ENCODE results near the gene STIM2.
A peak's percentile ranks its signal among the peaks of the same experiment; 100 is the strongest.

STIM2 gene

GRCh38 chr4:26907731-26908599 lies 47.3 kb downstream of the STIM2 start:
- TF ChIP-seq Cebpa-rat (IDR thresholded peaks at IDR 0.05), result no peak
- H3K9ac ChIP-seq, result no peak overlapping the region
- H3K4me1 ChIP-seq, result peaks cover 52% of the 10 kb centered on the region
- H3K36me3 ChIP-seq, result peaks cover 10% of the 10 kb centered on the region; the same call in 1 of the 2 replicates
- no peaks in the 10 kb centered on the region for H3K27me3 ChIP-seq
- no peak overlapping the region for H3K4me3 ChIP-seq
- H3K4me2 ChIP-seq, result peak overlapping the region; percentile 50
- peaks cover 98% of the 10 kb centered on the region for H4K20me1 ChIP-seq
- peak overlapping the region; percentile 38 for H3K27ac ChIP-seq
- H3K9me3 ChIP-seq, result peaks cover 3% of the 10 kb centered on the region

GRCh38 chr4:26909369-26909768 lies 48.7 kb downstream of the STIM2 start:
- peaks cover 98% of the 10 kb centered on the region for H4K20me1 ChIP-seq
- no peak for TF ChIP-seq Cebpa-rat (IDR thresholded peaks at IDR 0.05)
- peaks cover 43% of the 10 kb centered on the region for H3K4me1 ChIP-seq
- peaks cover 3% of the 10 kb centered on the region; the same call in 1 of the 2 replicates for H3K9me3 ChIP-seq
- H3K27ac ChIP-seq, result no peak overlapping the region
- H3K9ac ChIP-seq, result no peak overlapping the region
- no peak overlapping the region for H3K4me2 ChIP-seq
- no peaks in the 10 kb centered on the region for H3K27me3 ChIP-seq
- no peak overlapping the region for H3K4me3 ChIP-seq
- H3K36me3 ChIP-seq, result peaks cover 10% of the 10 kb centered on the region; the same call in 1 of the 2 replicates

- H3K4me1 ChIP-seq, result peaks cover 58% of the 10 kb centered on the region
- peaks cover 99% of the 10 kb centered on the region for H4K20me1 ChIP-seq
- H3K4me3 ChIP-seq, result no peak overlapping the region
- no peaks in the 10 kb centered on the region for H3K27me3 ChIP-seq
- peaks cover 10% of the 10 kb centered on the region; the same call in 1 of the 2 replicates for H3K36me3 ChIP-seq
- no peak overlapping the region for H3K4me2 ChIP-seq
- no peak for TF ChIP-seq Cebpa-rat (IDR thresholded peaks at IDR 0.05)
- H3K27ac ChIP-seq, result no peak overlapping the region
- H3K9me3 ChIP-seq, result peaks cover 3% of the 10 kb centered on the region; the same call in 1 of the 2 replicates
- no peak overlapping the region for H3K9ac ChIP-seq
These were observed 50.6 kb downstream of the STIM2 start for GRCh38 chr4:26911254-26911653.

DNA sequence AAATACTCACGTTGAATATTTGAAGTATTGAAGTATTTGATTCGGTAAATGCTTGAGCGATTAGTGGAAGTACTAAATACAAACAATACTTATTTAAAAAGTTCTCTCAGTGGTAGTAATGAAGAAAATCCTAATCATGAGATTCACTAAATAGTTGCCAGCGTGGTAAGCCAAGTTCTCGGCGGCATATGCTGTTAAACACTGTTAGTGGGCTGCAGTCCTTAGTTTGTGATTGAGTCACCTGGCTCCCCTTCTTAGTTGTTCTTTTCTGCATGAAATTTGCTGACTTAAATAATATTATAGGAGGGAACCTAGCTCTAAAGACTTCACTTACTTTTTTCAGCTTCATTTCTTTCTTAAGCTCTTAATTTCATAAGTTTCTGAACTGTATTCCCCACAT lies 51.4 kb downstream of the STIM2 start:
- Histone ChIP-seq H3K4me2 (peak overlapping the region; percentile 29; the same call in 1 of the 2 replicates), H3K27me3 (no peaks in the 10 kb centered on the region), H3K36me3 (peaks cover 10% of the 10 kb centered on the region; the same call in 1 of the 2 replicates), H4K20me1 (peaks cover 100% of the 10 kb centered on the region), H3K27ac (no peak overlapping the region), H3K4me3 (no peak overlapping the region), H3K9ac (no peak overlapping the region), H3K4me1 (peaks cover 53% of the 10 kb centered on the region), H3K9me3 (peaks cover 3% of the 10 kb centered on the region; the same call in 1 of the 2 replicates)
- no peak for TF ChIP-seq Cebpa-rat (IDR thresholded peaks at IDR 0.05)

GRCh38 chr4:26912810-26913209 lies 52.2 kb downstream of the STIM2 start:
- no peak for TF ChIP-seq Cebpa-rat (IDR thresholded peaks at IDR 0.05)
- Histone ChIP-seq H3K9me3 (peaks cover 7% of the 10 kb centered on the region; the same call in 1 of the 2 replicates), H3K9ac (no peak overlapping the region), H3K27me3 (no peaks in the 10 kb centered on the region), H3K4me2 (peak overlapping the region; percentile 29; the same call in 1 of the 2 replicates), H3K36me3 (peaks cover 10% of the 10 kb centered on the region; the same call in 1 of the 2 replicates), H4K20me1 (peaks cover 94% of the 10 kb centered on the region), H3K4me1 (peaks cover 46% of the 10 kb centered on the region), H3K27ac (no peak overlapping the region), H3K4me3 (no peak overlapping the region)

- TF ChIP-seq Cebpa-rat (IDR thresholded peaks at IDR 0.05), result no peak
- H3K36me3 ChIP-seq, result peaks cover 28% of the 10 kb centered on the region
These were observed 55.6 kb downstream of the STIM2 start for GRCh38 chr4:26916195-26916594.

DNA sequence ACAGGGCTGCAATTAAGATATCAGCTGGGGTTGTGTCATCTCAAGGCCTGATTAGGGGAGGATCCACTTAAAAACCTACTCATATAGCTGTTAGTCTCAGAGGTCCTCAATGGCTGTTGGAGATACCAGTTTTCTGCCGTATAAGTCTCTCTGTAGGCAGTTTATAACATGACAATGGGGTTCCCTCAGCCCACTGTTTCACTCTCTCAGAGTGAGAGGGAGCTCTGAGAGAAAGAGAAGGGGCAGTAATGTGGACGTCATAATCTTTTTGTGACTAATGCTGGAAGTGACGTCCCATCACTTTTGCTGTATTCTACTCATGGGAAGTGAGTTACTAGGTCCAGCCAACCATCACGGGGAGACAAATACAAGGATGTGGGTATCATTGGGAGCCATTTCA lies 70.3 kb downstream of the STIM2 start:
- Histone ChIP-seq H3K4me2 (no peak overlapping the region), H3K27ac (no peak overlapping the region), H3K9me3 (peaks cover 9% of the 10 kb centered on the region; the same call in 1 of the 2 replicates), H3K4me3 (no peak overlapping the region), H3K27me3 (no peaks in the 10 kb centered on the region), H3K9ac (no peak overlapping the region), H4K20me1 (peaks cover 36% of the 10 kb centered on the region), H3K4me1 (peaks cover 8% of the 10 kb centered on the region), H3K36me3 (peaks cover 44% of the 10 kb centered on the region)
- TF ChIP-seq Cebpa-rat (IDR thresholded peaks at IDR 0.05), result no peak

More at GRCh38 chr4:26916195-26916594, 55.6 kb downstream of the STIM2 start:
- H3K27me3 ChIP-seq, result no peaks in the 10 kb centered on the region
- H4K20me1 ChIP-seq, result peaks cover 61% of the 10 kb centered on the region
- peaks cover 33% of the 10 kb centered on the region for H3K4me1 ChIP-seq
- no peak overlapping the region for H3K4me3 ChIP-seq
- H3K9me3 ChIP-seq, result peaks cover 30% of the 10 kb centered on the region
- 0 out of 2 replicates have a peak overlapping the region, but pooled peaks have one; percentile 5 for H3K4me2 ChIP-seq
- no peak overlapping the region for H3K9ac ChIP-seq
- H3K27ac ChIP-seq, result no peak overlapping the region

GRCh38 chr4:26931451-26931850 lies 70.8 kb downstream of the STIM2 start:
- H3K27me3 ChIP-seq, result no peaks in the 10 kb centered on the region
- peaks cover 44% of the 10 kb centered on the region for H3K36me3 ChIP-seq
- no peak for TF ChIP-seq Cebpa-rat (IDR thresholded peaks at IDR 0.05)
- peaks cover 13% of the 10 kb centered on the region for H3K4me1 ChIP-seq
- H3K9ac ChIP-seq, result no peak overlapping the region
- no peak overlapping the region for H3K4me2 ChIP-seq
- peaks cover 9% of the 10 kb centered on the region; the same call in 1 of the 2 replicates for H3K9me3 ChIP-seq
- no peak overlapping the region for H3K4me3 ChIP-seq
- no peak overlapping the region for H3K27ac ChIP-seq
- H4K20me1 ChIP-seq, result peaks cover 41% of the 10 kb centered on the region

GRCh38 chr4:26931966-26932365 lies 71.3 kb downstream of the STIM2 start:
- Histone ChIP-seq H3K9me3 (peaks cover 9% of the 10 kb centered on the region; the same call in 1 of the 2 replicates), H3K4me3 (no peak overlapping the region), H3K27me3 (no peaks in the 10 kb centered on the region), H3K36me3 (peaks cover 44% of the 10 kb centered on the region), H4K20me1 (peaks cover 46% of the 10 kb centered on the region), H3K9ac (no peak overlapping the region), H3K4me1 (peaks cover 18% of the 10 kb centered on the region), H3K27ac (no peak overlapping the region), H3K4me2 (no peak overlapping the region)
- TF ChIP-seq Cebpa-rat (IDR thresholded peaks at IDR 0.05), result no peak

GRCh38 chr4:26935397-26935796 lies 74.8 kb downstream of the STIM2 start:
- no peak for TF ChIP-seq Cebpa-rat (IDR thresholded peaks at IDR 0.05)
- no peak overlapping the region for H3K4me2 ChIP-seq

More at GRCh38 chr4:26935397-26935796, 74.8 kb downstream of the STIM2 start:
- Histone ChIP-seq H3K4me3 (no peak overlapping the region), H4K20me1 (peaks cover 67% of the 10 kb centered on the region), H3K27me3 (no peaks in the 10 kb centered on the region), H3K27ac (no peak overlapping the region), H3K36me3 (peaks cover 45% of the 10 kb centered on the region), H3K9ac (no peak overlapping the region), H3K9me3 (peaks cover 9% of the 10 kb centered on the region; the same call in 1 of the 2 replicates), H3K4me1 (peaks cover 31% of the 10 kb centered on the region)
